Raji (cell line): ENCODE data around the gene C12orf50.
A peak's percentile ranks its signal among the peaks of the same experiment; 100 is the strongest.

Experiments used
- POLR2A ChIP-seq: IDR thresholded peaks from 2 replicates; pipeline ENCODE4 v1.6.1; 2011; ENCODE audit warnings: low read depth, low read length, control low read depth; ENCODE audit not compliant: insufficient read depth

Gene C12orf50

GRCh38 chr12:88029093-88029665, at the start of gene C12orf50:
Gene C12orf50 (minus strand): TSS chr12:88029401. CDS start chr12:88026962, 2,439 bp downstream.
- no peak for TF ChIP-seq POLR2A

GRCh38 chr12:88067301-88067700, 38.1 kb upstream of the C12orf50 start:
- no peak for TF ChIP-seq POLR2A

GRCh38 chr12:88063375-88063774, 34.2 kb upstream of the C12orf50 start:
- TF ChIP-seq POLR2A: no peak

GRCh38 chr12:88062474-88062873, 33.3 kb upstream of the C12orf50 start:
- TF ChIP-seq POLR2A: no peak

- no peak for TF ChIP-seq POLR2A
Measured at GRCh38 chr12:88058719-88059077, 29.5 kb upstream of the C12orf50 start.

GRCh38 chr12:88057994-88058718, 29.0 kb upstream of the C12orf50 start:
- no peak for TF ChIP-seq POLR2A

- no peak for TF ChIP-seq POLR2A
Measured at GRCh38 chr12:88056571-88056970, 27.4 kb upstream of the C12orf50 start.

GRCh38 chr12:88052686-88053085, 23.5 kb upstream of the C12orf50 start:
- no peak for TF ChIP-seq POLR2A

GRCh38 chr12:88044035-88044434, 14.8 kb upstream of the C12orf50 start:
- TF ChIP-seq POLR2A: no peak

GRCh38 chr12:88037770-88038169, 8.6 kb upstream of the C12orf50 start:
- TF ChIP-seq POLR2A: no peak

- no peak for TF ChIP-seq POLR2A
Measured at GRCh38 chr12:88036353-88036965, 7.3 kb upstream of the C12orf50 start.

- TF ChIP-seq POLR2A: no peak
Measured at GRCh38 chr12:88035907-88036289, 6.7 kb upstream of the C12orf50 start.

GRCh38 chr12:88035271-88035906, 6.2 kb upstream of the C12orf50 start:
- TF ChIP-seq POLR2A: peak; percentile 99

GRCh38 chr12:88026196-88026595, 3.0 kb downstream of the C12orf50 start:
- no peak for TF ChIP-seq POLR2A

GRCh38 chr12:88017964-88018363, 11.2 kb downstream of the C12orf50 start:
- no peak for TF ChIP-seq POLR2A

GRCh38 chr12:88015825-88016224, 13.4 kb downstream of the C12orf50 start:
- no peak for TF ChIP-seq POLR2A
